ENCODE measurements around the gene FNTB. TPM values are rescaled to one million over a fixed set of nuclear protein-coding genes. Genes with fewer than 3 reads are reported as not detected.

FNTB gene
- total RNA-seq, 1 experiment from 2014 or later = 26.7 TPM

GRCh38 chr14:65079201-65079600 is 92.5 kb downstream of the FNTB start:
- Histone ChIP-seq H3K79me2 (ENCODE audit: insufficient read depth, low read length) (peaks cover 24% of the 10 kb centered on the region), H3K9me2 (ENCODE audit: insufficient read depth) (no peaks in the 10 kb centered on the region), H2AFZ (ENCODE audit: low read depth, low read length, poor library complexity, severe bottlenecking) (no peak overlapping the region), H3K9me3 (ENCODE audit: control insufficient read depth in 1 of 2, insufficient read depth in 1 of 2, low read depth in 1 of 2, low read length in 2 of 2) (no peaks in the 10 kb centered on the region), H3K4me2 (ENCODE audit: low read length) (no peak overlapping the region), H4K20me1 (ENCODE audit: insufficient read depth) (no peaks in the 10 kb centered on the region), H3K4me3 (replicated peaks in 1 of 2; ENCODE audit: low read depth in 1 of 2, low read length in 2 of 2) (no peak overlapping the region), H3K36me3 (ENCODE audit: control insufficient read depth in 1 of 2, insufficient read depth in 2 of 2, low read length in 2 of 2) (peaks cover 14 to 21% of the 10 kb centered on the region in 2 experiments; a peak in 3 of 4 replicates), H3K4me1 (ENCODE audit: control insufficient read depth in 1 of 2, insufficient read depth in 2 of 2, low read length in 2 of 2) (no peaks in the 10 kb centered on the region), H3K27me3 (ENCODE audit: insufficient read depth, low read length) (no peaks in the 10 kb centered on the region), H3K9ac (ENCODE audit: low read length) (no peak overlapping the region), H3K27ac (ENCODE audit: low read depth, low read length) (no peak overlapping the region)
- no peak for DNase-seq (ENCODE audit: low read depth, low spot score)
- TF ChIP-seq, protein P1, sequence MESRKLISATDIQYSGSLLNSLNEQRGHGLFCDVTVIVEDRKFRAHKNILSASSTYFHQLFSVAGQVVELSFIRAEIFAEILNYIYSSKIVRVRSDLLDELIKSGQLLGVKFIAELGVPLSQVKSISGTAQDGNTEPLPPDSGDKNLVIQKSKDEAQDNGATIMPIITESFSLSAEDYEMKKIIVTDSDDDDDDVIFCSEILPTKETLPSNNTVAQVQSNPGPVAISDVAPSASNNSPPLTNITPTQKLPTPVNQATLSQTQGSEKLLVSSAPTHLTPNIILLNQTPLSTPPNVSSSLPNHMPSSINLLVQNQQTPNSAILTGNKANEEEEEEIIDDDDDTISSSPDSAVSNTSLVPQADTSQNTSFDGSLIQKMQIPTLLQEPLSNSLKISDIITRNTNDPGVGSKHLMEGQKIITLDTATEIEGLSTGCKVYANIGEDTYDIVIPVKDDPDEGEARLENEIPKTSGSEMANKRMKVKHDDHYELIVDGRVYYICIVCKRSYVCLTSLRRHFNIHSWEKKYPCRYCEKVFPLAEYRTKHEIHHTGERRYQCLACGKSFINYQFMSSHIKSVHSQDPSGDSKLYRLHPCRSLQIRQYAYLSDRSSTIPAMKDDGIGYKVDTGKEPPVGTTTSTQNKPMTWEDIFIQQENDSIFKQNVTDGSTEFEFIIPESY (IDR thresholded peaks at IDR 0.05; ENCODE audit: extremely low read depth, insufficient replicate concordance, low read length) = no peak
- TF ChIP-seq FOSL1 (IDR thresholded peaks at IDR 0.05; ENCODE audit: low read depth) = no peak
- no peak for TF ChIP-seq POLR2A (IDR thresholded peaks at IDR 0.05; ENCODE audit: borderline replicate concordance, extremely low read depth, insufficient read depth, insufficient read length)
- no peak for TF ChIP-seq ZFX (IDR thresholded peaks at IDR 0.05)
- TF ChIP-seq SRF (IDR thresholded peaks at IDR 0.05; ENCODE audit: low read depth) = no peak
- no peak for TF ChIP-seq TCF7L2 (IDR thresholded peaks at IDR 0.05; ENCODE audit: borderline replicate concordance, extremely low read depth, insufficient read depth, insufficient read length)
- TF ChIP-seq ELF1 (IDR thresholded peaks at IDR 0.05; ENCODE audit: borderline replicate concordance, low read depth) = no peak
- no peak for TF ChIP-seq EZH2 (IDR thresholded peaks at IDR 0.05)
- no peak for TF ChIP-seq POLR2AphosphoS5 (IDR thresholded peaks at IDR 0.05; ENCODE audit: low read depth, low read length)
- TF ChIP-seq YY1 (IDR thresholded peaks at IDR 0.05; ENCODE audit: extremely low read depth, insufficient replicate concordance, low read depth, low read length) = no peak
- TF ChIP-seq RAD21 (IDR thresholded peaks at IDR 0.05; ENCODE audit: low read depth) = no peak
- ChIA-PET POLR2A (no interaction called here), RAD21 (ENCODE audit: low non-redundant PET in 1 of 2, low total read pairs in 2 of 2, uncharacterized antibody in 2 of 2, unreplicated experiment in 2 of 2) (no interaction called here), CTCF (interaction anchor here (0.6 kb wide), 1 partner anchor 39 kb away, joined by 3 read pairs; no protein-coding TSS in a partner anchor)
- BruUV-seq (replicated peaks) = no TSS peak
- no peak for ATAC-seq
- intact Hi-C loops (cut with micrococcal nuclease) = no loop called here
